ENCODE measurements around the gene ASF1B.

ASF1B gene

DNA sequence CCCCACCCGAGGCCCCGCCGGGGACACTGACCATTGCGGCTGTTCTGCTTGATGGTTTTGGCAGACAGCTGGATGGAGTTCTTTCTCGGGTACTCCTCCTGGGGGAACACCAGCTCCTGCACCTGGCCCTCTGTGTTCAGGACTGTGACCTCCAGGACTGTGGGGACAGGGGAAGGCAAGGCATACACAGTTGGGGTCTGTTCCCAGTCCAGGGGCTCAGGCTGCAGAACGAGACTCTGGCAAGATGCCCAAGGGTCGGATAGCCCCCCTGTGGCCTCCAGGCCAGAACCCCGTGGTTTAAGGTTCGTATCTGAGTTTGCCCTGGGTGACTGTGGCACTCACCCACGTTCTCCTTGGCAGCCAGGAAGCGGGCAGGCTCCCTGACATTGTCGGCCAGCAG, 22.7 kb upstream of the ASF1B start:
- H3K27me3 ChIP-seq (ENCODE audit: low read length) = no peaks in the 10 kb centered on the region
- H3K36me3 ChIP-seq (ENCODE audit: low read length) = no peaks in the 10 kb centered on the region
- no peaks in the 10 kb centered on the region for H3K9me3 ChIP-seq (ENCODE audit: insufficient read depth, low read length)
- H3K79me2 ChIP-seq (ENCODE audit: insufficient read depth, low read length) = no peaks in the 10 kb centered on the region
- H2AFZ ChIP-seq (ENCODE audit: low read depth, low read length, severe bottlenecking) = no peak overlapping the region
- H3K27ac ChIP-seq (ENCODE audit: low read depth, low read length) = no peak overlapping the region
- H3K9ac ChIP-seq (ENCODE audit: low read length) = no peak overlapping the region
- TF ChIP-seq, protein P1, sequence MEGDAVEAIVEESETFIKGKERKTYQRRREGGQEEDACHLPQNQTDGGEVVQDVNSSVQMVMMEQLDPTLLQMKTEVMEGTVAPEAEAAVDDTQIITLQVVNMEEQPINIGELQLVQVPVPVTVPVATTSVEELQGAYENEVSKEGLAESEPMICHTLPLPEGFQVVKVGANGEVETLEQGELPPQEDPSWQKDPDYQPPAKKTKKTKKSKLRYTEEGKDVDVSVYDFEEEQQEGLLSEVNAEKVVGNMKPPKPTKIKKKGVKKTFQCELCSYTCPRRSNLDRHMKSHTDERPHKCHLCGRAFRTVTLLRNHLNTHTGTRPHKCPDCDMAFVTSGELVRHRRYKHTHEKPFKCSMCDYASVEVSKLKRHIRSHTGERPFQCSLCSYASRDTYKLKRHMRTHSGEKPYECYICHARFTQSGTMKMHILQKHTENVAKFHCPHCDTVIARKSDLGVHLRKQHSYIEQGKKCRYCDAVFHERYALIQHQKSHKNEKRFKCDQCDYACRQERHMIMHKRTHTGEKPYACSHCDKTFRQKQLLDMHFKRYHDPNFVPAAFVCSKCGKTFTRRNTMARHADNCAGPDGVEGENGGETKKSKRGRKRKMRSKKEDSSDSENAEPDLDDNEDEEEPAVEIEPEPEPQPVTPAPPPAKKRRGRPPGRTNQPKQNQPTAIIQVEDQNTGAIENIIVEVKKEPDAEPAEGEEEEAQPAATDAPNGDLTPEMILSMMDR (IDR thresholded peaks at IDR 0.05; ENCODE audit: insufficient read depth, low read length, poor library complexity, severe bottlenecking) = no peak
- TF ChIP-seq EZH2phosphoT487 (conservative IDR thresholded peaks at IDR 0.05; ENCODE audit: low read length) = no peak
- no peaks in the 10 kb centered on the region for H3K9me2 ChIP-seq (replicated peaks; ENCODE audit: insufficient read depth, low read length)
- no peaks in the 10 kb centered on the region for H3F3A ChIP-seq (ENCODE audit: insufficient read depth)
- no peaks in the 10 kb centered on the region for H4K20me1 ChIP-seq (ENCODE audit: low read depth, low read length)
- no peak overlapping the region for H3K4me3 ChIP-seq (ENCODE audit: insufficient read depth, low read length, poor library complexity, severe bottlenecking)
- H3K4me2 ChIP-seq (ENCODE audit: low read depth, low read length, poor library complexity, severe bottlenecking) = no peak overlapping the region

DNA sequence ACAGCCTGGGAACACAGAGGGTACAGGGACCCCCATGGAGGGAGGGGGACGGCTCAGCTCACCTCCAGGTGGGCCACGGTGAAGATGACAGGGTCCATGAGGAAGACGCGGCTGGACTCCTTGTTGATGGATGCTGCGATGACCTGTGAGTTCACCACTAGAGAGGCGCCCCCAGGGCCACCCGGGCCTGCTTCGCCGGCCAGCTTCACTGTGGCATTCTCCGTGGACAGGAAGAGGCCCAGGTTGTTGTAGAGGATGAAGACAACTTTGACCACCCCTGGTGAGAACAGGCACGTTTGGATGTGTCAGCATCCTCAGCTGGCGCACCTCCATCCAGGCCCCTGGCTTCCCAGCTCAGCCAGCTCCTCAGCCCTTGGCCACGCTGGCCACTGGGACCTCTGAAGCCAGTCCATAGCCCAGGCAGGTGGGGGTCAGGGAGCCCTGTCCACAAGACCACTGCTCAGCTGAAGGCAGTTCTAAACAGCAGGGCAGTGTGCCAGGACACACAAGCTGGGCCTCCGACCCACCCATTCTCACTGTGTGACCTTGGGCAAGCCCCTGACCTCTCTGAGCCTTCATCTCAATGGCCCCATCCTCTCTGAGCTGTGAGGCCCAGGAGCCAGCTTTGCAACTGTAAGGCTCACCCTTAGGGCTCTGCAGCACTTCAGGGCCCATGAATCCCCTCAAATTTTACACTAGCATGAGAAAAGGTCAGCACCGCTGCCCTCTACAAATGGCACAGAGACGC, 22.1 kb upstream of the ASF1B start:
- no peaks in the 10 kb centered on the region for H3F3A ChIP-seq (ENCODE audit: insufficient read depth)
- no peak overlapping the region for H3K27ac ChIP-seq (ENCODE audit: low read depth, low read length)
- no peaks in the 10 kb centered on the region for H3K9me3 ChIP-seq (ENCODE audit: insufficient read depth, low read length)
- no peak overlapping the region for H3K9ac ChIP-seq (ENCODE audit: low read length)
- no peaks in the 10 kb centered on the region for H4K20me1 ChIP-seq (ENCODE audit: low read depth, low read length)
- H3K4me3 ChIP-seq (ENCODE audit: insufficient read depth, low read length, poor library complexity, severe bottlenecking) = no peak overlapping the region
- H2AFZ ChIP-seq (ENCODE audit: low read depth, low read length, severe bottlenecking) = no peak overlapping the region
- H3K27me3 ChIP-seq (ENCODE audit: low read length) = no peaks in the 10 kb centered on the region
- H3K36me3 ChIP-seq (ENCODE audit: low read length) = no peaks in the 10 kb centered on the region
- no peak overlapping the region for H3K4me2 ChIP-seq (ENCODE audit: low read depth, low read length, poor library complexity, severe bottlenecking)
- H3K79me2 ChIP-seq (ENCODE audit: insufficient read depth, low read length) = no peaks in the 10 kb centered on the region
- H3K9me2 ChIP-seq (replicated peaks; ENCODE audit: insufficient read depth, low read length) = no peaks in the 10 kb centered on the region
- TF ChIP-seq EZH2phosphoT487 (conservative IDR thresholded peaks at IDR 0.05; ENCODE audit: low read length) = no peak
- TF ChIP-seq, protein P1 (IDR thresholded peaks at IDR 0.05; ENCODE audit: insufficient read depth, low read length, poor library complexity, severe bottlenecking) = no peak

DNA sequence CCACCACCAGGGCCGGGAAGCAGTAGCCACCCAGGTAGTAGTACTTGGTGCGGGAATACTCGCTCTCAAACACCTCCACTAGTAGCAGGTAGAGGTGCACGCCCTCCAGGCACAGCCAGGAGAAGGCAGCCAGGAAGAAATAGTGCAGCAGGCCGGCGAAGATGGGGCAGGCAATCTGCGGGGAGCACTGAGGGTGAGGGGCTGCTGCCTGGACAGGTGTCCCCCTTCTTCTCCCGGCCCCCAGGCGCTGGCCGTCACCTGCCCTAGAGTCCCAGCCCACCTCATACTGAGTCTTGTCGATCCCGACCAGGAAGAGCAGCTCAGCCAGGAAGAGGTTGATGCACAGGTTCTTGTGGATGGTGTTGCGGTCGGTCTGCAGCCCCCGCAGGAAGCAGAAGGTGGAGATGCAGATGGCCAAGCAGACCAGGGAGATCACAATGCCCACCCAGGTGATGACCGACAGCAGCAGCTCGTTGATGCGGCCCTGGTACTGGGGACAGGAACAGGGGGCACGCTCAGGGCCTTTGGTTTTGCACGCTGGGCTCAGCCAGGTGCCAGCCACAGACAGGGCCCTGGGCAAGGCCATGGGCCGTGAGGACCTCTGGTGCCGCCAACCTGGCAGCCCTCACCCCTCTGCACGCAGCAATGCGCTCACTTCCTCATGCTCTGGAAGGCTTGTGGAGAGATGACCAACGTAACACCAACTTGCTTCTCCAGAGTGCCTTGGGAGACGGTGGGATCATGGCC, 20.8 kb upstream of the ASF1B start:
- Histone ChIP-seq H3K4me2 (ENCODE audit: low read depth, low read length, poor library complexity, severe bottlenecking) (no peak overlapping the region), H3K4me3 (ENCODE audit: insufficient read depth, low read length, poor library complexity, severe bottlenecking) (no peak overlapping the region), H3K9me3 (ENCODE audit: insufficient read depth, low read length) (no peaks in the 10 kb centered on the region), H3K36me3 (ENCODE audit: low read length) (no peaks in the 10 kb centered on the region), H3K27ac (ENCODE audit: low read depth, low read length) (no peak overlapping the region), H3F3A (ENCODE audit: insufficient read depth) (no peaks in the 10 kb centered on the region), H3K79me2 (ENCODE audit: insufficient read depth, low read length) (no peaks in the 10 kb centered on the region), H4K20me1 (ENCODE audit: low read depth, low read length) (no peaks in the 10 kb centered on the region), H3K9me2 (replicated peaks; ENCODE audit: insufficient read depth, low read length) (no peaks in the 10 kb centered on the region), H3K9ac (ENCODE audit: low read length) (no peak overlapping the region), H2AFZ (ENCODE audit: low read depth, low read length, severe bottlenecking) (no peak overlapping the region), H3K27me3 (ENCODE audit: low read length) (no peaks in the 10 kb centered on the region)
- TF ChIP-seq, protein P1 (IDR thresholded peaks at IDR 0.05; ENCODE audit: insufficient read depth, low read length, poor library complexity, severe bottlenecking) = no peak
- TF ChIP-seq EZH2phosphoT487 (conservative IDR thresholded peaks at IDR 0.05; ENCODE audit: low read length) = no peak
